HG03520 (cell line): ENCODE data around the gene ERCC2.
A peak's percentile ranks its signal among the peaks of the same experiment; 100 is the strongest.
"Not testable (repeated sequence)": the region's sequence is repeated elsewhere in the genome, so short reads cannot be mapped to it uniquely, and the experiment has no call there.

Experiments
- ATAC-seq: cut with Tn5 transposase; IDR thresholded peaks from one replicate; pipeline ENCODE4 v1.9.1; 2021; ENCODE audit warnings: mild to moderate bottlenecking, moderate library complexity; ENCODE audit not compliant: unreplicated experiment

The ERCC2 gene

GRCh38 chr19:45370410-45371204, at the start of gene ERCC2:
TSS of gene ERCC2 (minus strand) at chr19:45370573. CDS start at chr19:45370540, 33 bp downstream.
- peak; percentile 94 for ATAC-seq

GRCh38 chr19:45419895-45420294, 49.5 kb upstream of the ERCC2 start:
- no peak for ATAC-seq

GRCh38 chr19:45419396-45419795, 49.0 kb upstream of the ERCC2 start:
- ATAC-seq, result no peak

DNA sequence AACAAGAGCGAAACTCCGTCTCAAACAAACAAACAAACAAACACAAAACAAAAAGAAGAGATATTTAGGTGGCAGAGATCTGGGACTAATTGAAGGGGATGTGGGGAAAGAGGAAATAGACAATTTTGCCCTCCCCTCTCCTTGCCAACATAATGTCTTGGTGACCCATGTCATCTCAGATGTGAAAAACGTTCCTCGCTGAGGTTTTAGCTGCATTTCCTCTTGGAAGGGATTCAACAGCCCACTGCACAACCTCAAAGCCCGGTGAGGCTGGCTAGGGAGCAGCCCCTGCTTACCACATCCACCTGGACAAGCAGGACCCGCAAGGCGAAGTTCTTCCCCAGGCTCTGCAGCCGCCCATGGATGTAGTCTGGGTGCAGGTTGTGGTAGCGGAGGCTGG, 48.4 kb upstream of the ERCC2 start:
- ATAC-seq, result no peak

DNA sequence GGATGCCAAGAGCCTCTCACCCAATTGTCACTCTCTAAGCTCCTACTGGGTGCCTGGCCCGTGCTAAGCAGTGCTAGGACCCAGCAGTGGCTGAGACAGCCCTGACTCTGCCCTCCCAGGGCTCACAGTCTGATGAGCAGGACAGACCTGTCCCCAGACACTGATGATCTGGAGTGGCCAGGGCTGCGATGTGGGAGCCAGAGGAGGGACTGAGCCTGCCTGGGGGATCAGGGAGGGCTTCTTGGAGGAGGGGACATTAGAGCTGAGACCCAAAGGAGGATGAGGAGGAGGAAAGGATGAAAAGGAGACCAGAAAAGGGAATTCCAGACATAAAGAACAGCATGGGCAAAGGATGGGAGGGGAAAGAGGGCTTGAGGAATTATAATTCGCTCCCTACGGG, 46.8 kb upstream of the ERCC2 start:
- no peak for ATAC-seq

DNA sequence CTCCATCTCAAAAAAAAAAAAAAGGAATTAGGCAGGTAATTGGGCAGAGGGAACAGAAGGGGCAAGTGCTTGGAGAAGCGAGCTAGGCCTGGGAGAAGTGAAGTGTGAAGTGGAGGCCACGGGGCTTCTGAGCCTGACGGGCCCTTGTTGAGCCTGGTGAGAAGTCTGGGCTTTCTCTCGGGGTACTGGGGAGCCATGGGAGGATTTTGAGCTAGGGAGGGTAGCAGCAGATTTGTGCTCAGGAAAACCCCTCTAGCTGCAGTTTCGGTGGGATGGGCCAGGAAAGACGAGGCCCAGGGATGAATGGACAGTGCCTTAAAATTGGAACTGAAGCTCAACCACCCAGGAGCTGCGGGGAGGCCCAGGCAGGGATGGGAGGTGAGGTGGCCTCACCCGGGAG, 44.1 kb upstream of the ERCC2 start:
- no peak for ATAC-seq

- ATAC-seq, result no peak
Measured at GRCh38 chr19:45413497-45413896, 43.1 kb upstream of the ERCC2 start.

- not testable (repeated sequence) for ATAC-seq
Measured at GRCh38 chr19:45410330-45410729, 40.0 kb upstream of the ERCC2 start.

GRCh38 chr19:45409557-45409920, 39.2 kb upstream of the ERCC2 start:
- no peak for ATAC-seq

DNA sequence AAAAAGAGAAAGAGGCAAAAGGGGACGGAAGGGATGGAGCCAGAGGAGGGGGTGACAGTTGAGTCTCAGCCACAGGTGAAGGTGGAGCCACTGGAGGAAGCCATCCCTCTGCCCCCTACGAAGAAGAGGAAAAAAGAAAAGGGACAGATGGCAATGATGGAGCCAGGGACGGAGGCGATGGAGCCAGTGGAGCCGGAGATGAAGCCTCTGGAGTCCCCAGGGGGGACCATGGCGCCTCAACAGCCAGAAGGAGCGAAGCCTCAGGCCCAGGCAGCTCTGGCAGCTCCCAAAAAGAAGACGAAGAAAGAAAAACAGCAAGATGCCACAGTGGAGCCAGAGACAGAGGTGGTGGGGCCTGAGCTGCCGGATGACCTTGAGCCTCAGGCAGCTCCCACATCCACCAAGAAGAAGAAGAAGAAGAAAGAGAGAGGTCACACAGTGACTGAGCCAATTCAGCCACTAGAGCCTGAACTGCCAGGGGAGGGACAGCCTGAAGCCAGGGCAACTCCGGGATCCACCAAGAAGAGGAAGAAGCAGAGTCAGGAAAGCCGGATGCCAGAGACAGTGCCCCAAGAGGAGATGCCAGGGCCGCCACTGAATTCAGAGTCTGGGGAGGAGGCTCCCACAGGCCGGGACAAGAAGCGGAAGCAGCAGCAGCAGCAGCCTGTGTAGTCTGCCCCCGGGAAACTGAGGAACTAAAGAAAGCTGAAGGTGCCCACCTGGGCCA, 38.6 kb upstream of the ERCC2 start:
- ATAC-seq, result no peak

DNA sequence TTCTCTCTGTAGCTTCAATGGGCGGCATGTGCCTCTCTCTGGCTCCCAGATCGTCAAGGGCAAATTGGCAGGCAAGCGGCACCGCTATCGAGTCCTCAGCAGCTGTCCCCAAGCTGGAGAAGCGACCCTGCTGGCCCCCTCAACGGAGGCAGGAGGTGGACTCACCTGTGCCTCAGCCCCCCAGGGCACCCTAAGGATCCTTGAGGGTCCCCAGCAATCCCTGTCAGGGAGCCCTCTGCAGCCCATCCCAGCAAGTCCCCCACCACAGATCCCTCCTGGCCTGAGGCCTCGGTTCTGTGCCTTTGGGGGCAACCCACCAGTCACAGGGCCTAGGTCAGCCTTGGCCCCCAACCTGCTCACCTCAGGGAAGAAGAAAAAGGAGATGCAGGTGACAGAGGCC, 37.7 kb upstream of the ERCC2 start:
- ATAC-seq, result no peak

DNA sequence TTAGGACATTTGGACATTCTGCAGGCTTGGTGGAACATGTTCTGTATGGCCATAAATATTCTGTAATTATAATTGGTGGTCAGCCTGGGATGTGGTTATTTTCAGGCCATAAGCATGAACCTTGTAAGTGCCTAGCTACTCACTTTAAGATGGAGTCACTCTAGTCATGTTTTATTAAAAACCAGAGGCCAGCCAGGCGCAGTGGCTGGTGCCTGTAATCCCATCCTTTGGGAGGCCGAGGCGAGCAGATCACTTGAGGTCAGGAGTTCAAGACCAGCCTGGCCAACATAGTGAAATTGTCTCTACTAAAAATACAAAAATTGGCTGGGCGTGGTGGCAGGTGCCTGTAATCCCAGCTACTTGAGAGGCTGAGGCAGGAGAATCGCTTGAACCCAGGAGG, 37.2 kb upstream of the ERCC2 start:
- not testable (repeated sequence) for ATAC-seq

DNA sequence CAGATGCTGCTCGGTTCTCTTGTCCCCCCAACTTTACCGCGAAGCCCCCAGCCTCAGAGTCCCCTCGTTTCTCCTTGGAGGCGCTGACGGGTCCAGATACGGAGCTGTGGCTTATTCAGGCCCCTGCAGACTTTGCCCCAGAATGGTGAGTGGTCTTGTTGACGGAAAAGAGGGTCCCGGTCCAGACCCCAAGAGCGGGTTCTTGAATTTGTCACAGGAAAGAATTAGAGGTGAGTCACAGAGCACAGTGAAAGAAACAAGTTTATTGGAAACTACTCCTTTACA, 36.7 kb upstream of the ERCC2 start:
- no peak for ATAC-seq

DNA sequence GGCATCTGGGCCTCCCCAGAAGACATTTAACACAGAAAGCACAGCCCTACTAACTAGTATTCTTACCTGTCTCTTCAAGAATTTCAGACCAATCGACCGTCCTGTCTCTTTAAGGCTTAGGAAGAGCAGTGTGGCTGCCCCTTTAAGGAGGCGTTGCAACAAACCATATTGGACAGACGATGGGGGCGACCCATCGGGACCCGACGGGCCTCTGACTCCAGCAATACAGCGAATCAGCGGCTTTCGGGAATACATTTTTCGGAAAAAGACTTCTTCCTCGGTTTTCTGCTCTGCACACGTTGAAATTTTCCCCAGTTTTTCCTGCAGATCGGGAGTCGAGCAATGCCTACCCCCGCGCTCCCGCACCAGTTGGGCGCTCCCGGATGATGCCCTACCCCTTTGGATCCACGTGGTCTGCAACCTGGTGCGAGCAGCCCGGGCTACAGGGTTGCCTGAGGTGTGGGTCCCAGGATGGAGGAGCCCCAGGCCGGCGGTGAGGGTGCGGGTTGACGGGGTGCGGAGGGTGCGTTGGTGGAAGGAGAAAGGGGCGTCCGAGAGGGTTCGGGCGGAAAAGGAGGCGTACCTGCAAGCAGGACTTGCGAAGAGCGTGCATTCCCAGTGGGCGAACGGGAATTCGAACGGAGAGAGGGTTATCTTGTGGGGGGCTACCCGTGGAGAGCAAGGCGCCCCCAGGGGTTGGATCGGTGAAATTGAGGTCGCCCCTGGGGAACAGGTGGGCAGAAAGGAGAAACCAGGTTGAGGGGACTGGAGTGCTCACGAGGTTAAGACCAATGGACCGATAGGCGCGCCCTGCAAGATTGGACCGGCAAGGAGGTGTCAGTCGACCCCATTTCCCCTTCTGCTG, 36.1 kb upstream of the ERCC2 start, which contains the start of gene POLR1G:
TSS of gene POLR1G (plus strand) at position 419 of the 865 bp plus-strand sequence. CDS start at position 472, 53 bp downstream.
- peak; percentile 53 for ATAC-seq

- peak; percentile 33 for ATAC-seq
Measured at GRCh38 chr19:45405435-45406225, 35.3 kb upstream of the ERCC2 start.

- no peak for ATAC-seq
Measured at GRCh38 chr19:45404557-45405434, 34.4 kb upstream of the ERCC2 start, which contains the start of gene PPP1R13L. TSS of gene PPP1R13L (minus strand) at chr19:45405069. CDS start at chr19:45398318, 6,751 bp downstream.

DNA sequence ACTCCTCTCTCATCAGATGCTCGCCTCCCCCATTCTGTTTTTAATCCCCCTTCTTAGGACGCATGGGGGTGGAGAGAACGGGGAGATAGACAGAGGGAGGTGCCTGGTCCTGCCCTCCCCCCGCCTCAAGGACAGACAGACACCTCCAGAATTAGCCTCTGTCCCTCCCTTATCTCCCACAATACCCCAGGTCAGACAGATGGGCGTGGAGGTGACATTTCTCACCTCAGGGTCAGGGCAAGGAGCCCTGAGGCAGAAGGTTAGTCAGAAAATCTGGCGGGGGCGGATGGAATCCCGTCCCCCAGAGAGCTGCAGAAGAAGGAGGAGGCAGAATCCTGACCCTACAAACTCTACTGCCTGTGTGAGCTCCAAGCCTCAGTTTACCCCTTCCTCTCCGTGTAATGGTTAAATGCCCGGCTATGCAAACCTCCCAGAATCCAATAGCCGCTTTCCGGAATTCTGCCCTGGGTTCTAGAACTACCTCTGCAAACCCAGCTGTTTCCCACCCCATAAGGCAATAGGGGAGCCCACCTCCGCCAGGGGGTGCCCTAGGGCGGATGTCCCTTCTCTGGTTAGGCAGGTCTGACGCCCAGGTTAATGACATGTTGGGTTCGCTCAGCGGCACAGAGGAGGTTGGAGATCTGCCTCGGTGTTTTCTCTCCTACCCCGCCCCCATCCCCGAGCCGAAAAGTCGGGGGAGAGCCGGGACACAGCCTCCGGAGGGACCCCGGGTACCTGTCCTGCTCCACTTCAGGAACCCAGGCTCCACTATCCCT, 33.6 kb upstream of the ERCC2 start:
- no peak for ATAC-seq

- ATAC-seq, result no peak
Measured at GRCh38 chr19:45403272-45403671, 32.9 kb upstream of the ERCC2 start.
